Keratinocyte (primary cell): Measurements from ENCODE around the gene P3H2.

ENCODE experiments used
- EZH2 ChIP-seq: IDR thresholded peaks from one replicate; pipeline ENCODE4 v1.6.1; 2012; ENCODE audit warnings: inconsistent platforms, mild to moderate bottlenecking, low read length, moderate library complexity
- TF ChIP-seq, protein P1 (sequence below), 3 experiments: IDR thresholded peaks in 1 of 3; conservative IDR thresholded peaks in 1 of 3; optimal IDR thresholded peaks in 1 of 3; 2 replicates in 2 of 3; 3 replicates in 1 of 3; pipeline versions ENCODE3 to v1.5.1; 2011; ENCODE audit warnings: low read length in 3 of 3, mild to moderate bottlenecking in 3 of 3, moderate library complexity in 2 of 3, control low read depth in 1 of 3, inconsistent platforms in 1 of 3; ENCODE audit not compliant: insufficient read depth in 2 of 3; ENCODE audit errors: extremely low read depth in 1 of 3

GRCh38 chr3:190063490-190063889 lies 57.2 kb downstream of the P3H2 start:
- TF ChIP-seq, protein P1, sequence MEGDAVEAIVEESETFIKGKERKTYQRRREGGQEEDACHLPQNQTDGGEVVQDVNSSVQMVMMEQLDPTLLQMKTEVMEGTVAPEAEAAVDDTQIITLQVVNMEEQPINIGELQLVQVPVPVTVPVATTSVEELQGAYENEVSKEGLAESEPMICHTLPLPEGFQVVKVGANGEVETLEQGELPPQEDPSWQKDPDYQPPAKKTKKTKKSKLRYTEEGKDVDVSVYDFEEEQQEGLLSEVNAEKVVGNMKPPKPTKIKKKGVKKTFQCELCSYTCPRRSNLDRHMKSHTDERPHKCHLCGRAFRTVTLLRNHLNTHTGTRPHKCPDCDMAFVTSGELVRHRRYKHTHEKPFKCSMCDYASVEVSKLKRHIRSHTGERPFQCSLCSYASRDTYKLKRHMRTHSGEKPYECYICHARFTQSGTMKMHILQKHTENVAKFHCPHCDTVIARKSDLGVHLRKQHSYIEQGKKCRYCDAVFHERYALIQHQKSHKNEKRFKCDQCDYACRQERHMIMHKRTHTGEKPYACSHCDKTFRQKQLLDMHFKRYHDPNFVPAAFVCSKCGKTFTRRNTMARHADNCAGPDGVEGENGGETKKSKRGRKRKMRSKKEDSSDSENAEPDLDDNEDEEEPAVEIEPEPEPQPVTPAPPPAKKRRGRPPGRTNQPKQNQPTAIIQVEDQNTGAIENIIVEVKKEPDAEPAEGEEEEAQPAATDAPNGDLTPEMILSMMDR (optimal IDR thresholded peaks at IDR 0.05 in 1 of 3, IDR thresholded peaks at IDR 0.05 in 1 of 3, conservative IDR thresholded peaks at IDR 0.05 in 1 of 3; ENCODE audit: extremely low read depth in 1 of 3, insufficient read depth in 2 of 3, low read length in 3 of 3) = no peak
- no peak for TF ChIP-seq EZH2
